Gastroesophageal sphincter (tissue), 4 donors: ENCODE measurements around the gene FXR2. TPM values are rescaled to one million over a fixed set of nuclear protein-coding genes. Genes with fewer than 3 reads are reported as not detected.

Experiments
- ATAC-seq: fragments of 150-250 bp; one replicate; pipeline ENCODE4 v1.9.1; 2016; ENCODE audit warnings: mild to moderate bottlenecking, moderate library complexity
- H3K27ac ChIP-seq, 4 donors: fragments of 200-600 bp; sonication (generic) in 3 of 4; 1 replicate in 3 of 4; 2 replicates in 1 of 4; pipeline ENCODE4 v1.5.1; 2016 to 2019
- H3K27me3 ChIP-seq: fragments of 200-600 bp; sonication (generic); one replicate; pipeline ENCODE4 v1.5.1; 2019
- H3K36me3 ChIP-seq, 2 donors: fragments of 200-600 bp; sonication (generic); one replicate each; pipeline ENCODE4 v1.5.1; 2019; ENCODE audit warnings: control low read depth in 1 of 2
- H3K4me1 ChIP-seq, 3 donors: fragments of 200-600 bp; sonication (generic); 1 replicate in 2 of 3; 2 replicates in 1 of 3; pipeline ENCODE4 v1.5.1; 2016 to 2019; ENCODE audit warnings: control low read depth in 2 of 3
- H3K4me3 ChIP-seq, 2 donors: fragments of 200-600 bp; sonication (generic); one replicate each; pipeline ENCODE4 v1.5.1; 2019; ENCODE audit warnings: mild to moderate bottlenecking in 1 of 2, moderate library complexity in 1 of 2
- H3K9me3 ChIP-seq, 3 donors: fragments of 200-600 bp; sonication (generic); one replicate each; pipeline ENCODE4 v1.5.1; 2017 to 2019; ENCODE audit warnings: control low read depth in 2 of 3
- EP300 ChIP-seq: sonication (generic); formaldehyde crosslinking; IDR thresholded peaks from one replicate; pipeline ENCODE4 v1.6.1; 2017; ENCODE audit warnings: antibody characterized with exemption, mild to moderate bottlenecking
- POLR2A ChIP-seq, 2 donors: fragments of 450-650 bp; IDR thresholded peaks; one replicate each; pipeline ENCODE4 v1.6.1; 2017; ENCODE audit warnings: antibody characterized with exemption in 2 of 2, mild to moderate bottlenecking in 2 of 2, moderate library complexity in 1 of 2
- POLR2AphosphoS5 ChIP-seq: sonication (generic); formaldehyde crosslinking; IDR thresholded peaks from one replicate; pipeline ENCODE4 v1.6.1; 2017; ENCODE audit warnings: antibody characterized with exemption
- WGBS, 2 donors: methylation state at CpG; one replicate each; pipeline ENCODE4 v1.1.5; 2018; ENCODE audit warnings: low coverage in 1 of 2; 5-methylcytosine and 5-hydroxymethylcytosine counted together
- total RNA-seq, 4 donors: library from RNA; depleted of rRNA; stranded (reverse); fragments of >200 nt; gene quantifications; one replicate each; pipeline ENCODE4 v1.1.0, GENCODE V29; 2016
- TF ChIP-seq, protein P1 (sequence below), 4 experiments: fragments of 200-600 bp in 2 of 4; fragments of 450-650 bp in 2 of 4; sonication (generic) in 1 of 4; IDR thresholded peaks; one replicate each; pipeline ENCODE4 v1.5.1; 2017 to 2019; ENCODE audit warnings: antibody characterized with exemption in 4 of 4, mild to moderate bottlenecking in 2 of 4, moderate library complexity in 2 of 4

FXR2 gene
- total RNA-seq, 4 donors from 2014 or later = 39.3 to 54.6 (median 47.4) TPM

DNA sequence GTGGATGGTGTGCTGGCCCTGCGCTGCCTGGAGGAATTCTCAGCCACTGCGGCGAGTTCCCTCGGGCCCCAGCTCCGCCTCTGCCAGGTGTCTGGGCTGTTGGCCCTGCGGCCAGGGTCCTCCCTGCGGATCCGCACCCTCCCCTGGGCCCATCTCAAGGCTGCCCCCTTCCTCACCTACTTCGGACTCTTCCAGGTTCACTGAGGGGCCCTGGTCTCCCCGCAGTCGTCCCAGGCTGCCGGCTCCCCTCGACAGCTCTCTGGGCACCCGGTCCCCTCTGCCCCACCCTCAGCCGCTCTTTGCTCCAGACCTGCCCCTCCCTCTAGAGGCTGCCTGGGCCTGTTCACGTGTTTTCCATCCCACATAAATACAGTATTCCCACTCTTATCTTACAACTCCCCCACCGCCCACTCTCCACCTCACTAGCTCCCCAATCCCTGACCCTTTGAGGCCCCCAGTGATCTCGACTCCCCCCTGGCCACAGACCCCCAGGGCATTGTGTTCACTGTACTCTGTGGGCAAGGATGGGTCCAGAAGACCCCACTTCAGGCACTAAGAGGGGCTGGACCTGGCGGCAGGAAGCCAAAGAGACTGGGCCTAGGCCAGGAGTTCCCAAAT, 57.4 kb downstream of the FXR2 start:
- Histone ChIP-seq H3K27me3 (no peaks in the 10 kb centered on the region), H3K9me3 (no peaks in the 10 kb centered on the region), H3K27ac (peak overlapping the region; percentile 88 to 96 (median 93)), H3K4me1 (peaks cover 2 to 52% (median 37%) of the 10 kb centered on the region in 3 donors), H3K4me3 (no peak overlapping the region), H3K36me3 (peaks cover 0 to 17% of the 10 kb centered on the region in 2 donors)
- ATAC-seq = no peak
- TF ChIP-seq, protein P1, sequence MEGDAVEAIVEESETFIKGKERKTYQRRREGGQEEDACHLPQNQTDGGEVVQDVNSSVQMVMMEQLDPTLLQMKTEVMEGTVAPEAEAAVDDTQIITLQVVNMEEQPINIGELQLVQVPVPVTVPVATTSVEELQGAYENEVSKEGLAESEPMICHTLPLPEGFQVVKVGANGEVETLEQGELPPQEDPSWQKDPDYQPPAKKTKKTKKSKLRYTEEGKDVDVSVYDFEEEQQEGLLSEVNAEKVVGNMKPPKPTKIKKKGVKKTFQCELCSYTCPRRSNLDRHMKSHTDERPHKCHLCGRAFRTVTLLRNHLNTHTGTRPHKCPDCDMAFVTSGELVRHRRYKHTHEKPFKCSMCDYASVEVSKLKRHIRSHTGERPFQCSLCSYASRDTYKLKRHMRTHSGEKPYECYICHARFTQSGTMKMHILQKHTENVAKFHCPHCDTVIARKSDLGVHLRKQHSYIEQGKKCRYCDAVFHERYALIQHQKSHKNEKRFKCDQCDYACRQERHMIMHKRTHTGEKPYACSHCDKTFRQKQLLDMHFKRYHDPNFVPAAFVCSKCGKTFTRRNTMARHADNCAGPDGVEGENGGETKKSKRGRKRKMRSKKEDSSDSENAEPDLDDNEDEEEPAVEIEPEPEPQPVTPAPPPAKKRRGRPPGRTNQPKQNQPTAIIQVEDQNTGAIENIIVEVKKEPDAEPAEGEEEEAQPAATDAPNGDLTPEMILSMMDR (IDR thresholded peaks at IDR 0.05) = no peak
- TF ChIP-seq EP300 = no peak
- TF ChIP-seq POLR2A (IDR thresholded peaks at IDR 0.05) = no peak
- no peak for TF ChIP-seq POLR2AphosphoS5
- WGBS, 2 donors = 38 to 57% methylated on average over 8 of the region's 19 CpGs

DNA sequence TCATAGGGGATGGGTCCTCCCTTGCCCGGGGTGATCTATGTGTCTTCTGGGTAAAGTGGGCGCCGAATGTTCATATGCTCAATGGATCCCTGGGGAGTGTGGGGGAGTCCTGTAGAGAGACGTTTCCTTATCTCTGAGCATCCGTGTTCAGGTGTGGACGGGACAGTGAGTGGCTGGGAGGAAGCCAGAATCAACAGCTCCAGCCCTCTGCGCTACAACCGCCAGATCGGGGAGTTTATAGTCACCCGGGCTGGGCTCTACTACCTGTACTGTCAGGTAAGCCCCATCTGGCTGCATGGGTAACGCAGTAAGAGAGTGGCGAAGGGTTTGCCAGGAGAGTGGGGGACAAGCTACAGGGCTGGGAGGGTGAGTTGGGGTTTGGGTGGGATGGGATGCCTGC, 58.1 kb downstream of the FXR2 start:
- ATAC-seq = no peak
- 81% methylated on average over 3 to 10 of the region's 12 CpGs for WGBS, 2 donors
- H3K27ac ChIP-seq = peak overlapping the region in 3 of 4 donors; percentile 91 to 96 (median 95)
- no peaks in the 10 kb centered on the region for H3K9me3 ChIP-seq
- H3K4me1 ChIP-seq = peaks cover 2 to 50% (median 37%) of the 10 kb centered on the region in 3 donors
- no peaks in the 10 kb centered on the region for H3K27me3 ChIP-seq
- no peak for TF ChIP-seq POLR2A (IDR thresholded peaks at IDR 0.05)
- no peak for TF ChIP-seq EP300
- TF ChIP-seq, protein P1 (IDR thresholded peaks at IDR 0.05) = no peak
- TF ChIP-seq POLR2AphosphoS5 = no peak
- peaks cover 0 to 23% of the 10 kb centered on the region in 2 donors for H3K36me3 ChIP-seq
- no peak overlapping the region for H3K4me3 ChIP-seq

DNA sequence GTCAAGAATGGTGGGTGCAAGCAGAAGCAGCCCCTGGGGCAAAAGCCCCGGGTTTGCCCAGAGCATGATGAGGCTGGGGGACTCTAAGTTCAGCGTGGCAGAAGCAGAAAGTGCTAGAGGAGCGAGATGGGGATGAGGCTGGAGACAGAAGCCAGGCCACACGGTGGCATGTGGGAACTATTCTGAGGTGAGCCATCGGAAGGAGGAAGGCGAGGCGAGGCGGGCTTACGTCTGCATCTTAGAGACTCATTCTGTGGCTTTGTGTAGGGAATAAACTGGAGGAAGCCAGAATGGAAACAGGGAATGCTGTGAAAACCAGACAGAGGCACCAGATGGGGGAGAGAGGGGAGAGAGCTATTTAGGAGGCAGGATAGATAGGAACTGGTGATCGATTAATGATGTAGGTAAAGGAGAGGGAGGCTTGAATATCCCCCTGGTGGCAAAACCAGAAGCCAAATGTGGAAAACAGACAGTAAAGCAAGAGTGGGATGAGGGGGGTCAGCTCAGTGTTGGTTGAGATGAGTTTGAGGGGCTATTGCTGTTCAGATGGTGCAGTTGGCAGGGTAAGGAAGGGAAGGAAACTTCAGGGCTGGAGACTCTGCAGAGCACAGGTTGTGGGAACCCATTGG, 59.3 kb downstream of the FXR2 start:
- no peaks in the 10 kb centered on the region for H3K27me3 ChIP-seq
- H3K4me1 ChIP-seq = peaks cover 2 to 45% (median 33%) of the 10 kb centered on the region in 3 donors
- TF ChIP-seq EP300 (no peak), POLR2AphosphoS5 (no peak), POLR2A (IDR thresholded peaks at IDR 0.05) (no peak)
- TF ChIP-seq, protein P1 (IDR thresholded peaks at IDR 0.05) = no peak
- no peak for ATAC-seq
- no peaks in the 10 kb centered on the region for H3K9me3 ChIP-seq
- H3K36me3 ChIP-seq = peaks cover 0 to 35% of the 10 kb centered on the region in 2 donors
- no peak overlapping the region for H3K4me3 ChIP-seq
- H3K27ac ChIP-seq = peak overlapping the region in 1 of 4 donors; percentile 7
- 53 to 63% methylated on average over 8 to 10 of the region's 10 CpGs for WGBS, 2 donors

DNA sequence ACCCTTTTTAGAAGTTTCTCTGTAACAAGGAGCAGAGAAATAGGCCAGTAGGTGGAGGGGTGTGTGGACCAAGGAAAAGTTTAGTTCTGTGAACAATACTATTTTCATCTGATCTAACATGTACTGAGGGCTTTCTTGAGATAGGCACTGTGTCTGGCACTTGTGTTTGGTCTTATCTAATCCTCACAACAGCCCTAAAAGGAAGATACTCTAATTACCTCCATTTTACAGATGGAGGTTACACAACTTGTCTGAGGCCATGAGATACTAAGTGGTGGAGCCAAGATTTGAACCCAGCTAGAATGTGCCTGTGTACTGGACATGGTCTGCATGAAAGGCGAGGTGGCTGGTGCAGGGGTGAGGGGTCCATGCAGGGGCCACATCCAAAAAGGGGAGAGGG, 61.3 kb downstream of the FXR2 start:
- Histone ChIP-seq H3K27me3 (no peaks in the 10 kb centered on the region), H3K27ac (peak overlapping the region in 3 of 4 donors; percentile 32 to 38 (median 33)), H3K9me3 (no peaks in the 10 kb centered on the region), H3K4me3 (no peak overlapping the region), H3K36me3 (peaks cover 0 to 39% of the 10 kb centered on the region in 2 donors), H3K4me1 (peaks cover 0 to 41% (median 24%) of the 10 kb centered on the region in 3 donors)
- no peak for TF ChIP-seq EP300
- TF ChIP-seq, protein P1 (IDR thresholded peaks at IDR 0.05) = no peak
- no peak for TF ChIP-seq POLR2A (IDR thresholded peaks at IDR 0.05)
- no peak for TF ChIP-seq POLR2AphosphoS5
- 100% methylated on average over 1 of the region's 1 CpG; no CpG with 5 or more reads in 1 of the 2 donors for WGBS, 2 donors
- no peak for ATAC-seq
